Ishikawa (cell line): ENCODE measurements around the gene FAM149A.

Experiments used
- CEBPB ChIP-seq: IDR thresholded peaks from 2 replicates; pipeline ENCODE4 v1.6.1; 2012
- CREB1 ChIP-seq: IDR thresholded peaks from 2 replicates; pipeline ENCODE4 v1.6.1; 2012; ENCODE audit warnings: low read depth
- EGR1 ChIP-seq: IDR thresholded peaks from 2 replicates; pipeline ENCODE4 v1.6.1; 2012
- EP300 ChIP-seq: IDR thresholded peaks from 2 replicates; pipeline ENCODE4 v1.6.1; 2012; ENCODE audit warnings: borderline replicate concordance
- FOXM1 ChIP-seq: IDR thresholded peaks from 2 replicates; pipeline ENCODE4 v1.6.1; 2012; ENCODE audit warnings: low read depth, borderline replicate concordance
- NFIC ChIP-seq: IDR thresholded peaks from 2 replicates; pipeline ENCODE4 v1.6.1; 2012
- RAD21 ChIP-seq: IDR thresholded peaks from 2 replicates; pipeline ENCODE4 v1.6.1; 2012; ENCODE audit warnings: low read depth
- TAF1 ChIP-seq: IDR thresholded peaks from 2 replicates; pipeline ENCODE4 v1.6.1; 2012; ENCODE audit warnings: low read depth, mild to moderate bottlenecking
- TCF12 ChIP-seq: IDR thresholded peaks from 2 replicates; pipeline ENCODE4 v1.6.1; 2012; ENCODE audit warnings: low read depth
- TEAD4 ChIP-seq: IDR thresholded peaks from 2 replicates; pipeline ENCODE4 v1.6.1; 2012
- YY1 ChIP-seq: IDR thresholded peaks from 2 replicates; pipeline ENCODE4 v1.6.1; 2012; ENCODE audit warnings: low read depth
- ZBTB7A ChIP-seq: IDR thresholded peaks from 2 replicates; pipeline ENCODE4 v1.6.1; 2012; ENCODE audit warnings: low read depth
- TF ChIP-seq, protein P1 (sequence below): IDR thresholded peaks from 2 replicates; pipeline ENCODE4 v1.6.1; 2012
- TF ChIP-seq, protein P2 (sequence below): IDR thresholded peaks from 2 replicates; pipeline ENCODE4 v1.6.1; 2012; ENCODE audit warnings: low read depth, mild to moderate bottlenecking

DNA sequence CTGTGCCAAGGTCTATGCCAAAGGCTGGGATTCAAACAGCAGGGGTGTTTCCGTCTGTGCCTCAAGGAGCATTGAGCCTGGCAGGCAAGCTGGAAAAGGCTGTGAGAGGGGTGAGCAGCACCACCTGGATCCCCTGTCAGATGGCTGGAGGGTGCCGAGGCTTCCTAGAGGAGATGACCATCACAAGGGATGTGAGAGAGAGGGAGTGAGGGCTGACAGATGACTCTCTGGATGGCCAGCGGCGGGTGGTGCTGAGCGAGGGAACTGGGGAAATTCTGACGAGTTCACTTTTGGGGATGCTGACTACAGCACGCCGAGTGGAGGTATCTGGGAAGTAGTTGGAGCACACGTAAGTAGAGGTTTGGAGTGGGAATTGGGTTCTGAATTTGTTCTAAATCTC is 64.2 kb downstream of the FAM149A start:
- TF ChIP-seq, protein P1, sequence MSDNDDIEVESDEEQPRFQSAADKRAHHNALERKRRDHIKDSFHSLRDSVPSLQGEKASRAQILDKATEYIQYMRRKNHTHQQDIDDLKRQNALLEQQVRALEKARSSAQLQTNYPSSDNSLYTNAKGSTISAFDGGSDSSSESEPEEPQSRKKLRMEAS = no peak
- TF ChIP-seq RAD21 (no peak), YY1 (no peak), CREB1 (no peak), ZBTB7A (no peak), NFIC (no peak), EP300 (no peak), TAF1 (no peak), CEBPB (no peak), FOXM1 (no peak), EGR1 (no peak), TEAD4 (no peak), TCF12 (no peak)
- TF ChIP-seq, protein P2, sequence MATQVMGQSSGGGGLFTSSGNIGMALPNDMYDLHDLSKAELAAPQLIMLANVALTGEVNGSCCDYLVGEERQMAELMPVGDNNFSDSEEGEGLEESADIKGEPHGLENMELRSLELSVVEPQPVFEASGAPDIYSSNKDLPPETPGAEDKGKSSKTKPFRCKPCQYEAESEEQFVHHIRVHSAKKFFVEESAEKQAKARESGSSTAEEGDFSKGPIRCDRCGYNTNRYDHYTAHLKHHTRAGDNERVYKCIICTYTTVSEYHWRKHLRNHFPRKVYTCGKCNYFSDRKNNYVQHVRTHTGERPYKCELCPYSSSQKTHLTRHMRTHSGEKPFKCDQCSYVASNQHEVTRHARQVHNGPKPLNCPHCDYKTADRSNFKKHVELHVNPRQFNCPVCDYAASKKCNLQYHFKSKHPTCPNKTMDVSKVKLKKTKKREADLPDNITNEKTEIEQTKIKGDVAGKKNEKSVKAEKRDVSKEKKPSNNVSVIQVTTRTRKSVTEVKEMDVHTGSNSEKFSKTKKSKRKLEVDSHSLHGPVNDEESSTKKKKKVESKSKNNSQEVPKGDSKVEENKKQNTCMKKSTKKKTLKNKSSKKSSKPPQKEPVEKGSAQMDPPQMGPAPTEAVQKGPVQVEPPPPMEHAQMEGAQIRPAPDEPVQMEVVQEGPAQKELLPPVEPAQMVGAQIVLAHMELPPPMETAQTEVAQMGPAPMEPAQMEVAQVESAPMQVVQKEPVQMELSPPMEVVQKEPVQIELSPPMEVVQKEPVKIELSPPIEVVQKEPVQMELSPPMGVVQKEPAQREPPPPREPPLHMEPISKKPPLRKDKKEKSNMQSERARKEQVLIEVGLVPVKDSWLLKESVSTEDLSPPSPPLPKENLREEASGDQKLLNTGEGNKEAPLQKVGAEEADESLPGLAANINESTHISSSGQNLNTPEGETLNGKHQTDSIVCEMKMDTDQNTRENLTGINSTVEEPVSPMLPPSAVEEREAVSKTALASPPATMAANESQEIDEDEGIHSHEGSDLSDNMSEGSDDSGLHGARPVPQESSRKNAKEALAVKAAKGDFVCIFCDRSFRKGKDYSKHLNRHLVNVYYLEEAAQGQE = no peak
